Smooth muscle cell (in vitro differentiated cells): ENCODE results near the gene VPS35L. TPM values are rescaled to one million over a fixed set of nuclear protein-coding genes. Genes with fewer than 3 reads are reported as not detected.

Source experiments
- DNase-seq: peaks from one replicate; lab custom pipeline; 2025; ENCODE audit not compliant: unreplicated experiment; lab: John Stamatoyannopoulos, UW
- H2AFZ ChIP-seq: fragments of 200-600 bp; sonication (generic); 2 replicates; pipeline ENCODE4 v1.6.0; 2016; ENCODE audit warnings: antibody characterized with exemption, low read depth, mild to moderate bottlenecking
- H3F3A ChIP-seq: fragments of 200-600 bp; sonication (generic); 2 replicates; pipeline ENCODE4 v1.6.0; 2017; ENCODE audit warnings: antibody characterized with exemption, low read depth
- H3K27ac ChIP-seq: fragments of 200-600 bp; sonication (generic); 2 replicates; pipeline ENCODE4 v1.5.1; 2016; ENCODE audit warnings: low read depth, mild to moderate bottlenecking
- H3K27me3 ChIP-seq: fragments of 200-600 bp; sonication (generic); 2 replicates; pipeline ENCODE4 v1.6.1; 2016; ENCODE audit warnings: low read depth, mild to moderate bottlenecking
- H3K36me3 ChIP-seq: fragments of 200-600 bp; sonication (generic); 2 replicates; pipeline ENCODE4 v1.5.1; 2016; ENCODE audit warnings: low read depth
- H3K4me1 ChIP-seq: fragments of 200-600 bp; sonication (generic); 2 replicates; pipeline ENCODE4 v1.5.1; 2016; ENCODE audit warnings: low read depth
- H3K4me2 ChIP-seq: fragments of 200-600 bp; sonication (generic); 2 replicates; pipeline ENCODE4 v1.6.0; 2016; ENCODE audit warnings: mild to moderate bottlenecking
- H3K4me3 ChIP-seq: fragments of 200-600 bp; sonication (generic); 2 replicates; pipeline ENCODE4 v1.5.1; 2016; ENCODE audit warnings: mild to moderate bottlenecking
- H3K79me2 ChIP-seq: fragments of 200-600 bp; sonication (generic); 2 replicates; pipeline ENCODE4 v1.6.0; 2016; ENCODE audit warnings: low read depth, mild to moderate bottlenecking
- H3K9ac ChIP-seq: fragments of 200-600 bp; sonication (generic); 2 replicates; pipeline ENCODE4 v1.6.0; 2016; ENCODE audit warnings: low read depth
- H3K9me3 ChIP-seq: fragments of 200-600 bp; sonication (generic); replicated peaks from 2 replicates; pipeline ENCODE4 v1.5.1; 2016; ENCODE audit warnings: low read depth
- H4K20me1 ChIP-seq: fragments of 200-600 bp; sonication (generic); 2 replicates; pipeline ENCODE4 v1.6.0; 2016; ENCODE audit warnings: low read depth
- WGBS: methylation state at CpG from one replicate; pipeline ENCODE4 v1.1.7; 2016; ENCODE audit warnings: low lambda C conversion rate; 5-methylcytosine and 5-hydroxymethylcytosine counted together
- polyA plus RNA-seq: library from polyadenylated mRNA; unstranded; fragments of >200 nt; fragmentation: Nextera tagmentation; extraction: Ambion mirVana; gene quantifications from 2 replicates; pipeline ENCODE4 v1.2.1, GENCODE V29; 2016
- total RNA-seq: library from RNA; depleted of rRNA; stranded (reverse); fragments of >200 nt; gene quantifications from 2 replicates; pipeline ENCODE4 v1.2.3, GENCODE V29; 2014
- TF ChIP-seq, protein P1 (sequence below): fragments of 200-600 bp; sonication (generic); IDR thresholded peaks from 2 replicates; pipeline ENCODE4 v1.5.1; 2017; ENCODE audit warnings: borderline replicate concordance, mild to moderate bottlenecking, antibody characterized with exemption; ENCODE audit not compliant: insufficient read depth, poor library complexity, severe bottlenecking

VPS35L gene
- total and polyA plus RNA-seq, 2 experiments from 2014 or later, result 46.7 to 47.4 TPM

DNA sequence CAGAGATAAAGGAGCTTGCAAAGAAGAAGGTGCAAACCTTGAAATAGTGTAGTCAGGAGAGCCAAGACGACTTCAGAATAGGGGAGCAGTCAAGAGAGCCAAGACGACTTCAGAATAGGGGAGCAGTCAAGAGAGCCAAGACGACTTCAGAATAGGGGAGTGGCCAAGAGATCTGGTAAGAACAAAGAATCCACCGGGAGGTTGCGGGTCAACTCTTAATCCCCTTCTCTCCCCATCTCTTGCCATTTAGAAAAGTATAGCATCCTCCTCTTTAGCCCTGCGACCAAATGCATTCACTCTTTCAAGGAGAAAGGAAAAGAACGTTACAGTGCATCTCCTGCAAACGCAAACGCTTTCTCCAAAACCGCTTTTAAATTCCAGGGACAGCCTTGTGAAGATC is 161.8 kb downstream of the VPS35L start:
- H3F3A ChIP-seq, result no peaks in the 10 kb centered on the region
- peak overlapping the region; percentile 80 for H3K9ac ChIP-seq
- peaks cover 13% of the 10 kb centered on the region for H4K20me1 ChIP-seq
- peak overlapping the region; percentile 69 for H3K27ac ChIP-seq
- under 1% methylated on average over 10 of the region's 10 CpGs for WGBS
- H3K9me3 ChIP-seq, result no peaks in the 10 kb centered on the region
- H2AFZ ChIP-seq, result peak overlapping the region; percentile 95
- H3K27me3 ChIP-seq, result no peaks in the 10 kb centered on the region
- peak overlapping the region; percentile 97 for H3K4me3 ChIP-seq
- TF ChIP-seq, protein P1, sequence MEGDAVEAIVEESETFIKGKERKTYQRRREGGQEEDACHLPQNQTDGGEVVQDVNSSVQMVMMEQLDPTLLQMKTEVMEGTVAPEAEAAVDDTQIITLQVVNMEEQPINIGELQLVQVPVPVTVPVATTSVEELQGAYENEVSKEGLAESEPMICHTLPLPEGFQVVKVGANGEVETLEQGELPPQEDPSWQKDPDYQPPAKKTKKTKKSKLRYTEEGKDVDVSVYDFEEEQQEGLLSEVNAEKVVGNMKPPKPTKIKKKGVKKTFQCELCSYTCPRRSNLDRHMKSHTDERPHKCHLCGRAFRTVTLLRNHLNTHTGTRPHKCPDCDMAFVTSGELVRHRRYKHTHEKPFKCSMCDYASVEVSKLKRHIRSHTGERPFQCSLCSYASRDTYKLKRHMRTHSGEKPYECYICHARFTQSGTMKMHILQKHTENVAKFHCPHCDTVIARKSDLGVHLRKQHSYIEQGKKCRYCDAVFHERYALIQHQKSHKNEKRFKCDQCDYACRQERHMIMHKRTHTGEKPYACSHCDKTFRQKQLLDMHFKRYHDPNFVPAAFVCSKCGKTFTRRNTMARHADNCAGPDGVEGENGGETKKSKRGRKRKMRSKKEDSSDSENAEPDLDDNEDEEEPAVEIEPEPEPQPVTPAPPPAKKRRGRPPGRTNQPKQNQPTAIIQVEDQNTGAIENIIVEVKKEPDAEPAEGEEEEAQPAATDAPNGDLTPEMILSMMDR, result no peak
- H3K36me3 ChIP-seq, result no peaks in the 10 kb centered on the region
- peak overlapping the region; percentile 98 for H3K4me2 ChIP-seq
- peaks cover 36% of the 10 kb centered on the region for H3K79me2 ChIP-seq
- H3K4me1 ChIP-seq, result peaks cover 11% of the 10 kb centered on the region
- no peak for DNase-seq

DNA sequence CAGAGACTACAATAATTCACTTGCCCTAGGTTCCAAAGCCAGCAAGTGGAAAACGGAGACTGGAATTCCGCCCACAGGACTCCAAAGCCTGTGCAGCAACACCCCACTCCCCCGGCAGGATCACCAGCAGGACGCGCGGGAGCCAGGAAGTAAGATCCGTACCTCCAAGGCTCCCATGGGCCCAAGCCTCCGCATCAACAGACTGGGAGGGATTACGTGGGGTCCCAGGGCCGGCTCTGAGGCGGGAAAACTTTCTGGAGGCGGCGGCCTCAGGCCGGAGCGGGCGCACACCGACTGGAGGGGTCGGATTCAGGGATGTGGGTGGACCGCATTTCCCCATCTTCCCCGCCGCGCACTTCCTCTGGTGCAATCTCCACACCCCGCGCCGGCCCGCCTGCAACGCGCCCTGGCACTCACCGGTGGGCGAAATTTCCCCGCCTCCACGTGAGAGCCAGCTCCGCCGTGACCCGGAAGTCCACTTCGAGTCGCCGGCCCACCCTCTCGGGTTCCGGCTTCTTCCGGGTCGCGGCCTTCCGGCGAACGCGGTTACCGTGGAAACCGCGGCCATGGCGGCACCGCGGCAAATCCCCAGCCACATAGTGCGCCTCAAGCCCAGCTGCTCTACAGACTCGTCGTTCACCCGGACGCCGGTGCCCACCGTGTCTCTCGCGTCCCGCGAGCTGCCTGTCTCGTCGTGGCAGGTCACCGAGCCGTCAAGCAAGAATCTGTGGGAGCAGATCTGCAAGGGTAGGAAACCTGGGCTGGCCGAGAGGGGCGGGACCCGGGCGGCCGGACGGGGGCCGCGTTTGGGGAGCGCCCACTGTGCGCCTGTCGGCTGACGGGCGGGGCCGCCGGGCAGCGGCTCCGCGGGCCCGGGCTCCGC is 162.5 kb downstream of the VPS35L start, which contains the start of the genes IQCK and KNOP1:
IQCK (plus strand) TSS at position 531 of the 883 bp plus-strand sequence; CDS start at position 567, 36 bp downstream.
KNOP1 (minus strand) TSS at position 487 of the 883 bp plus-strand sequence. CDS start 3,192 bp downstream, outside the sequence.
- peak within 1 kb of the TSS; percentile 95 for H2AFZ ChIP-seq
- peak within 1 kb of the TSS; percentile 97 for H3K4me3 ChIP-seq
- H3F3A ChIP-seq, result no peaks in the 10 kb centered on the region
- peak; percentile 58 for DNase-seq
- H3K79me2 ChIP-seq, result peaks cover 36% of the 10 kb centered on the region
- no peaks in the 10 kb centered on the region for H3K9me3 ChIP-seq
- H3K36me3 ChIP-seq, result no peaks in the 10 kb centered on the region
- WGBS, result under 1% methylated on average over 80 of the region's 88 CpGs
- H3K9ac ChIP-seq, result peak within 1 kb of the TSS; percentile 80
- peak within 1 kb of the TSS; percentile 69 for H3K27ac ChIP-seq
- peaks cover 13% of the 10 kb centered on the region for H4K20me1 ChIP-seq
- TF ChIP-seq, protein P1, result no peak
- peak within 1 kb of the TSS; percentile 98 for H3K4me2 ChIP-seq
- no peaks in the 10 kb centered on the region for H3K27me3 ChIP-seq
- H3K4me1 ChIP-seq, result peaks cover 11% of the 10 kb centered on the region

DNA sequence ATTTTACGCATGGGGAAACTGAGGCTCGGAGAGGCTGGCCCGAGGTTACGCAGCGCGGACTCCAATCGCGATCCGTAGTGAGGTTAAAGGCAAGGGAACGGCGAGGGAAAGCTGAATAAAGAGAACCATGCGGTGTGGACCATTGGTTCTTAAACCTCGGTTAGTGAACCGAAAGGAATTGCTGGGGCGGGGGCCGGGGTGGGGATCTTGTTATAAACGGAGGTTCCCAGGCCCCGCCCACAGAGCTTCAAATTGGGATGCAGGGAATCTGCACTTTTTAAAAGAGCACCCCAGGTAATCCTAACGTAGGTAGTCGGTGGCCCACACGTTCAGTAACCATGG is 163.1 kb downstream of the VPS35L start:
- Histone ChIP-seq H3K4me1 (peaks cover 11% of the 10 kb centered on the region), H3K9ac (peak overlapping the region; percentile 80), H3K27ac (peak overlapping the region; percentile 53), H3K4me2 (peak overlapping the region; percentile 98), H3K9me3 (no peaks in the 10 kb centered on the region), H3K36me3 (no peaks in the 10 kb centered on the region), H3K4me3 (peak overlapping the region; percentile 97), H3K27me3 (no peaks in the 10 kb centered on the region), H3K79me2 (peaks cover 33% of the 10 kb centered on the region), H2AFZ (peak overlapping the region; percentile 95), H4K20me1 (peaks cover 11% of the 10 kb centered on the region), H3F3A (no peaks in the 10 kb centered on the region)
- no peak for DNase-seq
- TF ChIP-seq, protein P1, result no peak
- WGBS, result 0% methylated on average over 19 of the region's 21 CpGs
